Left hindlimb (tissue), 1 donor: Measurements from ENCODE around the gene ACTMAP.

Experiments used
- DNase-seq: peaks from one replicate; pipeline ENCODE4 v3.0.0-alpha.2; 2018

Gene ACTMAP

GRCh38 chr19:40717880-40718773 is 32.1 kb downstream of the ACTMAP start:
- DNase-seq, result no peak

GRCh38 chr19:40717325-40717879 is 32.9 kb downstream of the ACTMAP start:
- no peak for DNase-seq

GRCh38 chr19:40716482-40717324 is 33.6 kb downstream of the ACTMAP start, which contains the start of the genes COQ8B and ITPKC:
Gene COQ8B, minus strand, starts transcription at chr19:40716886. Its CDS starts 2,254 bp downstream, at chr19:40714632.
Gene ITPKC, plus strand, starts transcription at chr19:40717112. Its CDS starts 24 bp downstream, at chr19:40717136.
- peak; percentile 100 for DNase-seq

- no peak for DNase-seq
Measured at GRCh38 chr19:40716031-40716481, 34.2 kb downstream of the ACTMAP start.

GRCh38 chr19:40714441-40715299 is 35.6 kb downstream of the ACTMAP start:
- peak; percentile 98 for DNase-seq

GRCh38 chr19:40713939-40714338 is 36.3 kb downstream of the ACTMAP start:
- no peak for DNase-seq

- DNase-seq, result no peak
Measured at GRCh38 chr19:40709817-40710216, 40.5 kb downstream of the ACTMAP start.

- DNase-seq, result no peak
Measured at GRCh38 chr19:40707615-40708014, 42.7 kb downstream of the ACTMAP start.

GRCh38 chr19:40705950-40706619 is 44.2 kb downstream of the ACTMAP start:
- DNase-seq, result no peak

GRCh38 chr19:40705362-40705651 is 45.0 kb downstream of the ACTMAP start:
- peak; percentile 80 for DNase-seq

- peak; percentile 17 for DNase-seq
Measured at GRCh38 chr19:40704491-40705361, 45.6 kb downstream of the ACTMAP start.

GRCh38 chr19:40703029-40703755 is 47.1 kb downstream of the ACTMAP start:
- no peak for DNase-seq

- no peak for DNase-seq
Measured at GRCh38 chr19:40702337-40703012, 47.8 kb downstream of the ACTMAP start.

GRCh38 chr19:40701758-40702157 is 48.5 kb downstream of the ACTMAP start:
- DNase-seq, result no peak

- DNase-seq, result no peak
Measured at GRCh38 chr19:40700083-40700482, 50.2 kb downstream of the ACTMAP start.

- no peak for DNase-seq
Measured at GRCh38 chr19:40697007-40697406, 53.3 kb downstream of the ACTMAP start.

- DNase-seq, result no peak
Measured at GRCh38 chr19:40695881-40696280, 54.4 kb downstream of the ACTMAP start.

- DNase-seq, result no peak
Measured at GRCh38 chr19:40693896-40694295, 56.4 kb downstream of the ACTMAP start.

- no peak for DNase-seq
Measured at GRCh38 chr19:40693150-40693788, 57.0 kb downstream of the ACTMAP start.
